GM19099 (cell line): ENCODE measurements around the gene HEATR3.

Source experiments
- POLR2A ChIP-seq: IDR thresholded peaks from 3 replicates; pipeline ENCODE4 v1.6.1; 2011; ENCODE audit warnings: low read depth; ENCODE audit not compliant: insufficient read length; ENCODE audit errors: extremely low read depth

Gene HEATR3

DNA sequence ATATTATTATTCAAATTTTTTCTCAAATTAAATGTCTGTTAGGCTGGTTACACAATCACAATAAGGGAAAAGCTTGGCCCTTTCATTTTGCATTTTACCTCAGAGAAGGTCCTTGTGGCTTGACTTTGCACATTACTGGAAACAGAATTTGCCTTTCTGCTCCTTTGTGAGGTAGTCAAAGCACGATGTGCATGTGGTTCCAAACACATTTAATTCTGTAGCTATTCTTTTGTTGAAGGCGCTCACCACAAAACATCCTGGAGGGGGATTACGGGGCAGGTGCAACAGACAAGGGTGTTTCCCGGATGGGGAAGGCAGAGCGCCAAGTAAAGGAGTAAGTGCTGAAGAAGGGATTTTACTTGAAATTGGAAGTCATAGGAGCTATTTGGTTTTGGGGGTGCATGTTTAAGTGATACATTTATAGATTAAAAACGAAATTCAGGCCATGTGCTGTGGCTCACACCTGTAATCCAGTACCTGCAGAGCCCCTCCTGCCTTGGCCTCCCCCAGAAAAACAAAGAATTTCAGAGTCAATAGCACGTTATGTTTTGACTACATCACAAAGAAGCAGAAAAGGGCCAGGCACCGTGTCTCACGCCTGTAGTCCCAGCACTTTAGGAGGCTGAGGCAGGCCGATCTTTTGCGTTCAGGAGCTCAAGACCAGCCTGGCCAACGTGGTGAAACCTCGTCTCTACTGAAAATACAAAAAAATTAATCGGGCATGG lies 56.1 kb downstream of the HEATR3 start:
- no peak for TF ChIP-seq POLR2A

- TF ChIP-seq POLR2A: no peak
These were observed 57.6 kb downstream of the HEATR3 start for GRCh38 chr16:50123417-50123816.

DNA sequence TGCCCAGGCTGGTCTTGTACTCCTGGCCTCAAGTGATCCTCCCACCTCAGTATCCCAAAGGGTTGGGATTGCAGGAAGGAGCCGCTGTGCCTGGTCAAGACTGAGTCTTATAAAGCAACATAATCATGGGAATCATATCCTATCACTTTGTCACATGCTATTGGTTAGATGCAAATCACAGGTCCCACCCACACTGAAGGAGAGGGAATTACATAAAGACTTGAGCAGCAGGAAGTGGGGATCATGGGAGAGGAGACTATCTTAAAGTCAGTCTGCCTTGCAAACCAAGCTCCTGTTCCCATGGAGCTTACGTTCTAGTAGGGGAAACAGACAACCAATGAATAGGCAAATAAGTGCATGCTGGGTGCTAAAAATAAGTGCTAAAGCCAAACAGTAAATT lies 59.0 kb downstream of the HEATR3 start:
- TF ChIP-seq POLR2A: no peak

DNA sequence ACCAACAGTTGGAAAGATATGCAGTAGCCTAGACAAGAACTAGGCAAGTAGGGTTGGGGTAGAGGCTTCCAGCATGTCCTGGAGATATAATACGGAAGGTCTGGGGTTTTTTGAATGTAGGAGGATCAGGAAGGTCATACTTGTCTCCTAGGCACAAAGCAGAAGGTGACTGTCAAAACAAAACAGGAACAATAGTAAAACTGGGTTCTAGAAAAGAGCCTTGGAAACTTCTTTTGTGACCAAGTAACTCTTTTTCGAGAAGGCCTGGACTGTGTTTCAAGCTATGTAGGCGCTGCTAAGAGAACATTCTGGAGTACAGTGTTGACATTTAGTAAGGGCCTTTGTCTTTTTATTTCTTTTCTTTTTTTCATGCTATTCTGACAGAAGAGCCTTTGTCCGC lies 60.4 kb downstream of the HEATR3 start:
- TF ChIP-seq POLR2A: no peak

DNA sequence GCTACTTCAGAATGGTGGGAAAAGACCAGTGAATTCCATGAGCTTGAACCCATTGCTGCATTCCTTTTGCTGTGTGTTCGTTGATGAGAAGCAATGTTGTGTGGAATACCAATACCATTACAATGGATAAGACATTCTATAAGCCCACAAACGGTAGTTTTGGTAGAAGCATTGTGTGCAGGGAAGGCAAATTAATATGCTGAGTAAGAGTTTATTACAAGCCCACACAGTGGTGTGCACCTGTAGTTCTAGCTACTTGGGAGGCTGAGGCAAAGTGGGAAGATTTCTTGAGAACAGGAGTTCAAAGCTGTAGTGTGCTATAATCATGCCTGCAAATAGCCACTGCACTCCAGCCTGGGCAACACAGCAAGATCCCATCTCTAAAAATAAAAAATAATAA lies 67.4 kb downstream of the HEATR3 start:
- TF ChIP-seq POLR2A: no peak

GRCh38 chr16:50136399-50136798 lies 70.6 kb downstream of the HEATR3 start:
- no peak for TF ChIP-seq POLR2A

DNA sequence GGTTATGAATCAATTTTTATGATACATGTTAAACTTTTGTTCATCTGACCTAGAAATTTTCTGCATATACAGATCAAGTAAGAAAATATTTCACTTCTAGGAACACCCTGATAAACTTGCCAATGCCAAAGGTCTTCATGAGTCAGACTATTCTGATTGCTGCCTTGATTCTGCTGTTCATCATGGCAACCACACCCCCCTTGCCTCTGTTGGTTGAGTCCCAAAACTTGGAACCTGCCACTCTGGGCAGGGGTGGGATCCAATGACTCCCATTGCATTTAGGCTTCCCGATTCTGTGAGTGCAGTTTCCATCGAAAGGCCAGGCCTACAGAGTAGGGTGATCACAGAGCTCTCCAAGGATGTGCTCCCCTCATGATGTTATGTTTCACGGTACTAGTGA lies 71.5 kb downstream of the HEATR3 start:
- TF ChIP-seq POLR2A: no peak

- no peak for TF ChIP-seq POLR2A
These were observed 73.8 kb downstream of the HEATR3 start for GRCh38 chr16:50139580-50139979.

GRCh38 chr16:50144211-50144610 lies 78.4 kb downstream of the HEATR3 start:
- no peak for TF ChIP-seq POLR2A

DNA sequence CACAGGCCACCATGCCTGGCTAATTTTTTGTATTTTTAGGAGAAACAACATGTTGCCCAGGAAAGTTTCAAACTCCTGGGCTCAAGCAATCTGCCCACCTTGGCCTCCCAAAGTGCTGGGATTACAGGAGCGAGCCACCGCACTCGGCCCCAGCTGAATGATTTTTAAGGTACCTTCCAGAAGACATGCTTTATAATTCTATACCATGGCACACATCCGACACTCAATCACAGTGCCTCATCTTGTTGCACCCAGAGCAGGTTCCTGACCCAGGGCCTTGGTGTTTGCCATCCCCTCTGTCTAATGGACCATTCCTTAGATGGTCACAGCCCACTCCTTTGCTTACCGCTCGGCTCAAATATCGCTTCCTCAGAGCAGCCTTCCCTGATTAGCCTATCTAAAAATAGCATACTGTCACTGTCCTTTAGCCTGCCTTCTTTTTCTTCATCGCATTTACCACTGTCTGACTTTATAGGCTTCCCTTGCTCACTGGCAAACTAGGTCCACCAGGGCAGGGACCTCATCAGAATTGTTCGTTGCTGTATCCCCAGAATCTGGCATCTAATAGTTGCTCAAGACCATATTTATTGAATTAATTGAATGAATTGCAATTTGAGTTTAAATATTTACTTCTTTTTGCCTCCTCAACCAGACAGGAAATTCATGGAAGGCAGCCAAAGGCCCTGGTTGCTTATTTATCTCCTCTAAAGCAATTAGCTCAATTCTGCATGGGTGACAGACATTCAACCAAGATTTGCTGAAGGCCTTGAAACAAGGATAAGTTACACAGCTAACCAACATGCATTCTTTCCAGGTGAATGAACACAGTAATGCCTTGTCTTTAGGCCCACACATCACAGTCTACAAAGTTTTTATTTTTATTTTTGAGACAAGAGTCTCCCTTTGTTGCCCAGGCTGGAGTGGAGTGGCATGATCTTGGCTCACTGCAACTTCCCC lies 81.0 kb downstream of the HEATR3 start:
- no peak for TF ChIP-seq POLR2A

GRCh38 chr16:50151322-50151721 lies 85.6 kb downstream of the HEATR3 start:
- TF ChIP-seq POLR2A: no peak

- TF ChIP-seq POLR2A: no peak
These were observed 86.0 kb downstream of the HEATR3 start for GRCh38 chr16:50151756-50152155.

DNA sequence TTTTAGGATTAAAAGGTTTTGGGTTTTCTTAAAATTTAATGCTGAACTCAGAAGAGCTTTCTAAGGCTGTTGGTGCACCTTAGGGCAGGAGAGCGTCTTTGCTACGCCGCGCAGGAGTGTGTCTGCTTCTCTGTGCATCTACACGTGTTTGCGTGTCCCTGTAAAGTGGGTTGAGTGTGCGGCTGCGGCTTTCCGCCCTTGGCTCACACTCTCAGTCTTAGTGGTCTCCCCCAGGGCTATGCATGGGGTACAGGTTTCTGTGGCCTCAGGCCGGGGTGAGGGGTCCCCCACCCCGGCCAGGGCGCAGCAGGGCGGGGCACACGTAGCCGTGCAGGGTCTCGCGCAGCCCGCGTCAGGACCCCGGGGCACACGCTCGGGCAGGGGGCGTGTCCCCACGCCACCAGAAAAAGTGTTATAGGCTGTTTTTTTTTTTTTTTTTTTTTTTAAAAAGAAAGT lies 86.6 kb downstream of the HEATR3 start:
- no peak for TF ChIP-seq POLR2A

DNA sequence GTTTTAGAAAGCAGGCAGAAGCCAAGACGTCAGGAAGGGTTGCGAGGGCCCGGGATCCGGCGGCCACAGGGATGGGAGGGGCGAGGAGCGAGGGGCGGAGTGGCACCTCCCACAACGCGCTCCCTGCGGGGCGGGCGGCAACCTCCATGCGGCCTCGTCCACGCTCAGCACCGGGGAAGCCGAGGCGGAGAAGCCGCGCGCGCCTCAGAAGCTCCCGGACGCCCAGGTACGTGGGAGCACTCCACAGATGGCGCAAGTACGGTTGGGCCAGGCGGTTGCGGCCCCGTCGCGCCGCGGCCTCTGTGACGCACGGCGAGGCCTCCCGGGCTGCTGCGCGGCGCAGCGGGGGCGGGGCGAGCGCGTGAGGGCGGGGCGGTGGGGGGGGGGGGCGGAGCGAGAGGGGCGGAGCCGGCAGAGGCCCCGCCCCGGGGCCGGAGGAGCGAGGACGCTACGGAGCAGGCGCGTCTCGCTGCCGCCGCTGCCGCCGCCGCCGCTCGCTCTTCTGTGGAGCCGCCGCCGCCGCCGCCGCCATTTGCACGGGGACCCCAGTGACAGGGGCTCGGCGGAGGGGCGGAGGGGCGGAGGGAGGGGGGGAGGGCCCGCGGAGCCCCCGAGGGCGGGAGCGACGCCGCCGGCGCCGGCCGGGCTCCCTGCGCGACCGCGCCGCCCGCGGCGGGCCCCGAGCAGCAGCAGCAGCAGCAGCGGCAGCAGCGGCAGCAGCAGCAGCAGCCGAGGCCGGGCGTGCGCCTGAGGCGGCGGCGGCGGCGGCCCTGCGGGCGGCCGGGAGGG lies 87.2 kb downstream of the HEATR3 start, which contains the start of gene TENT4B:
TENT4B (plus strand) TSS at position 500 of the 789 bp plus-strand sequence. CDS start 316 bp downstream, outside the sequence.
- TF ChIP-seq POLR2A: peak; percentile 81
